PC-3 (cell line): Measurements from ENCODE around the gene CCDC187.

Experiments used
- CTCF ChIP-seq: fragments of 300-600 bp; sonication (generic); conservative IDR thresholded peaks from 2 replicates; pipeline ENCODE4 v1.5.1; 2017; ENCODE audit warnings: antibody characterized with exemption, low read depth, mild to moderate bottlenecking, low read length
- EZH2 ChIP-seq: fragments of 300-600 bp; sonication (generic); IDR thresholded peaks from one replicate; pipeline ENCODE4 v1.6.1; 2017; ENCODE audit warnings: antibody characterized with exemption, mild to moderate bottlenecking, low read length; ENCODE audit not compliant: unreplicated experiment
- EZH2phosphoT487 ChIP-seq: fragments of 300-600 bp; sonication (generic); IDR thresholded peaks from 2 replicates; pipeline ENCODE4 v1.6.1; 2018; ENCODE audit warnings: mild to moderate bottlenecking, antibody characterized with exemption, low read length, borderline replicate concordance

DNA sequence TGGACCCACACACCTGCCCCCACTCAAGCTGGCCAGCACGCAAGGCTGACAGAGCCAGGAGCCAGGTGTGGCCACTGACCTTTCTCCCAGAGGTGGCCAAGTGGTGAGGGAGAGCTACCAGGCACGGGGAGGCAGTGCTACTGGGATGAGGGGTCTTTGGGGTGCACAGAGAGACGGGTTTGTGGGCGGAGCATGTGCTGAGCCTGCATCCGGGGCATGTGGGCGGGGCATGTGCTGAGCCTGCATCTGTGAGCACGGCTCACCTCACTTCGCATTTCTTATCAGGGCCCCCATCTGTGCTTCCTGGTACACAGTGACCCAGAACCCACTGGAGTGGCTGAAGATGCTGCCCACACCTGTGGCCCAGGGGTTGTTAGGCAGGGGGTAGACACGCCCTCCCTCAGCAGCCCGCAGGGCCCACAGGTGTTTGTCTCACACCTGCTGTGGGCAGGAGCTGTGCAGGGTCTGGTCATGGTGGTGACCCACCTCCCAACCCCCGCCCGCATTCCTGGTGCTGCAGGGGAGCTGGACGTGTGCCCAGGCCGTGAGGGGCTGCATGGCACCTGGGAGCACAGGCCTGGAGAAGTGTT lies 21.5 kb downstream of the CCDC187 start:
- TF ChIP-seq EZH2 (no peak), CTCF (no peak), EZH2phosphoT487 (no peak)
